HG02623 (cell line): ENCODE results near the gene VSTM5.

Experiments
- ATAC-seq: cut with Tn5 transposase; IDR thresholded peaks from one replicate; pipeline ENCODE4 v1.9.1; 2021; ENCODE audit warnings: moderate library complexity; ENCODE audit not compliant: unreplicated experiment

The VSTM5 gene

DNA sequence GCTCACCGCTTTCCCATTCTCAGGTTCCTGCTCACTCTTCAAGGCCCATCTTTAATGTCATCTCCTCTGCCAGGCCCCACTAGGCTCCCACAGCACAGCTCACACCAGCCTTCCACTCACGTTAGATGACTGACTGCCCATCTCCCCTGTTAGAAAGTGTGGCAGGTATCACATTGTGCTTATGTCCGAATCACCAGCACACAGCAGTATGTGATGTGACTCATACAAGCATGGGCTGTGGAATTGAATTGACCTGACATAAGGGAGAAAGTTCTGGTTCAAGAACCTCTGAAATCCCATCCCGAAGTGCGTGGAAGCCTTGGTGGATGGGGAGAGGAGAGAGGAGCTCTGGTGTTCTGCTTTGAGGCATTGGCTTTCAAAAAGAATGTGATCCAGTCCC lies 6.5 kb downstream of the VSTM5 start:
- ATAC-seq = no peak

DNA sequence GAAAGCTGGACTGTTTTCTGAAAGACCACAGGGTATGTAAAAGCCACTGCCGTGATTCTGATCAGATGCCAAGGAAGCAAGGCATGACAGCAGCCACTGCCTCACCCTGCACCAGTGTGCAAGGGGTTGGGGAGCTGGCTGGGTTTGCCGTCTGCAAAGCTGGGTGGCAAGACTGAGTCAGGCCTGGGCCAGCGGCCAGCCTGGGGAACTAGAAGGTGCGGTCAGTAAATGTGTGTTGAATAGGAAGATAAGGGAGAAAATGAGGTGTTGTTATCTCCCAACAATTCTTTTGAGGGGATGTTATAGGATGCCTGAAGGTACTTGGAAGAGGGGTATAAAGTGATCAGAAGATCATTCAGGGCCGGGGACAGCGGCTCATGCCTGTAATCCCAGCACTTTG lies 8.0 kb downstream of the VSTM5 start:
- no peak for ATAC-seq

- ATAC-seq = no peak
Observed at GRCh38 chr11:93842034-93842433, 8.4 kb downstream of the VSTM5 start.

DNA sequence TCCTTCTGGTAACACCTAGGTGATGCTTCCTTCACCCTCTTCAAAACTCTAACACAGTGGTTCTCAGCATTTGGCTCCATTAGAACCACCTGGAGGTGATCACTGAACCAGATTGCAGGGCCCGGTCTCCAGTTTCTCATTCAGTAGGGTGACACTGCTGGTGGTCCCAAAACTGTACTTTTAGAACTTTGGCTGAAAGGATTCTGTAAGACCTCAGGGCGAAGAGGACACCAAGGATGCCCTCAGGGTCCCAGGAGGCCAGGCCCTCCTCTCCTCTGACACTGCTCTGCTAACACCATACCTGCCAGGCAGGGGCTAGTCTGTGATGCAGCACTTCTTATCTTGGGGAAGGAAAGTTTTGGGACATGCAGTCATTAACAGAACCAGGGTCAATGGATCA lies 9.0 kb downstream of the VSTM5 start:
- no peak for ATAC-seq

GRCh38 chr11:93840981-93841380 lies 9.4 kb downstream of the VSTM5 start:
- no peak for ATAC-seq

DNA sequence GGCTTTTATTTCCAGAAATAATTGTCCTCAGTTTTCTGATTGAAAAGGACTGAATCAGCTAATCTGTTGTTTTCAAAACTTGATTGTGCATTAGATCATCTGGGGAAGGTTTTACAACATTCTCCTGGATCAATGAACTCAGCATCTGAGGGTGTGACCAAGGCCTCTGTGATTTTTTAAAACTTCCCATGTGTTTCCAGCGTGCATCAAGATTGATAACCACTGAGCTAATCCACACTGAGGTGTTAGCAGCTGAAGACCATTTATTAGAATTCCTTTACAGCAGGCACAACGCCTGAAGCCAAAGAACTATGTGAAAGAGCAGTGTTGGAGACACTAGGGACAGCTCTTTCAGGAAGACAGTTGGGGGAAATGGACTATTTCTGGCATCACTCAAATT lies 10.2 kb downstream of the VSTM5 start:
- ATAC-seq = no peak

DNA sequence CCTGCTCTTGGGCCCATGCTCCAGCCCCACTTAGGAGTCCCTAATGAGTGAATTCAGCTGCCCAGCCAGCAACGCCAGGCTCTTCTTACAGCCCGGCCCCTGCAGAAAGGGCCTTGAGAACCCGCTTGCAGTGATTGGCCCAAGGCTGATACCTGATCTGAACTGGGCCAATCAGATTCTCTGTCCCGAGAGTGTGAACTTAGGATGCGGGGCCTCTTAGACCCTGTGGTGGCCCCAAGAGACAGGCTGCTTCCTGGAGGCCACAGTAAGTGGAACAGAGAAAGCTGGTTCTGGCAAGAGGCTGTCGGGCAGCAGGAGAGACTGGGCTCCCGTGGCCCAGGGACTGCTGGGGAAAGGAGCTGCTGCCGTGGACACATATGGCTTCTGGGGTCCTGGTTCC lies 11.5 kb downstream of the VSTM5 start:
- no peak for ATAC-seq

DNA sequence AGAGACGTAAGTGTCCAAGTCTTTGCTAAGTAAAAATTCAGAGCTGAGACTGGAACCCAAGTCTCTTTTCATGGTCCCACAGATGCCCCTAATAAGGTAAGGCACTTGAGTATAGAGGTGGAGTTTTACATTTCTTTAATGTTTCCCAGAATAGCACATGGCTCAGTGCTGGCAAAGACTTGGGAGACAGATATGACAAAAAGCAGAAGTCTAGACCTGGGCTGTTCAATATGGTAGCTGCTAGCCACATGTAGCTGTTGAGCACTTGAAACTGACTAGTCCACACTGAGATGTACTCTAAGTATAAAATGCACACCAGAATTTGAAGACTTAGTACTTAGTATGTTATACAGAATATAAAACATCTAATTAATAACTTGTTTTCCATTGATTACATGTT lies 17.6 kb downstream of the VSTM5 start:
- no peak for ATAC-seq

DNA sequence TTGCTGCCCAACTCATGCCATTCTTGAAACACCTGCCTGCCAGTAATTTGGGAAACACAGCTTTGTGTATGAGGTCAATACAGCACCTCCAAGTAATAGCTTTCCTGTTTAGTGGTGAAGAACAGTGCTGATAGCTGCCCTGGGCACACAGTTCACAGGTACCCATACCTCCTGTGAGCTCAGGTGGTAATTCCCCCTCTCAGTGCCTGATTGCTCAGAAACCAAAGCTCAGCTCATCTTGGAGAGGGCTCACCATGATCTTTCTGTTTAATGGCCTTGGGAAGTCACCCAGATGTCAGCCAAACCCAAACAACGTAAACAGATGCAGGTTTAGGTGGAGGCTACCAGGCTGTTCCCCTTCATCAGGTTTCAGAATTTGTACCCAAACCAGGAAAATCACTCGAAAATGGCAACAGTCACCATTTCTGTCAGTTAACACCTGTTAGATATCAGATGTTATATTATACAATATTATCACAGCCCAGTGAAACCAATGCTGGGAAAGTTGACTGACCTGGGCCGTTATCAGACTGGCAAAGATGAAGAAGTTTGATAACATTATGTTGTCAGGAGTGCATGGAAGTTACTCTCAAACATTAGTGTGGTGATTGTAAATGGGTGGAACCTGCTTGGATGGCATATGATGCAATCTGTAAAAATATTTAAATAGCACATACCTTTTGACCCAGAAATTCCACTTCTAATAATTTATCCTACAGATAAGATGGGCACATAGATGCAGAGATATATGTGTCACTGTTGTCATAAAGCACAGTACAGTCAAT lies 18.9 kb downstream of the VSTM5 start:
- ATAC-seq = no peak

GRCh38 chr11:93829598-93829997 lies 20.8 kb downstream of the VSTM5 start:
- no peak for ATAC-seq

GRCh38 chr11:93827363-93827762 lies 23.1 kb downstream of the VSTM5 start:
- ATAC-seq = no peak

GRCh38 chr11:93823210-93823609 lies 27.2 kb downstream of the VSTM5 start:
- no peak for ATAC-seq

GRCh38 chr11:93822359-93822758 lies 28.1 kb downstream of the VSTM5 start:
- no peak for ATAC-seq

- no peak for ATAC-seq
Observed at GRCh38 chr11:93821617-93822016, 28.8 kb downstream of the VSTM5 start.

GRCh38 chr11:93820847-93821246 lies 29.6 kb downstream of the VSTM5 start:
- no peak for ATAC-seq

DNA sequence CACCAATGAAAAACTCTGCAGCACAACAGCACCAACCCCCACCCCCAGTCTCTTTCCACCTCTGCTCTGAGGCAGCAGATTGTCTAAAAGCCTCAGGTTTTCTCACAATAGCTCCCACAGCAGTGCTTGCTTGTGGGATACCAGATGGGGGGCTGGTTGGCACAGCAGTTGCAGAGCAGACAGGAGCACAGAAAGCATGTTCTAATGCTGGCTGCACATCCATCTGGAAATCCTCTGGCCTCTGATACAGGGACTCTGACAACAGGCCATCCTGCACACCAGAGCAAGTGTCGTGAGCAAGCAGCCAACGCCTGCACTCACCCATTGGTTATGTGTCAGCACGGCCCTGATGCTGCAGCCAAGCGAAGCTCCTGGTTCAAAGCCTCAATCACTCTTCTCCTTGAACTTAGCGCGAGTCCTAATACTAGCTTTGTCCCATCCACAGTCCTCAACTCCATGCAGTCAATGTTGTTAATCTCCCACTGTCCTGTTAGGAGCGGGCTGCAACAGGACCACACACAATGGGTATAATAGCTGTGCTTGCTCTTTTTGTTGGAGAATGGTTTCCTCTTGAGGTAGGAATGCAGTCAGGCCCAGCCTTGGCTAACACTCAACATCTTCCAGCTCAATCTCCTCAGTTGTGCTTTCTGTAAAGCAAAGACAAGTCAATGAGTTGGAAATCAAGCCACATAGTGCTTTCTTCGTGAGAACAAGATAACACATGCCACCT lies 30.3 kb downstream of the VSTM5 start:
- no peak for ATAC-seq

- no peak for ATAC-seq
Observed at GRCh38 chr11:93817426-93818348, 32.7 kb downstream of the VSTM5 start.

- no peak for ATAC-seq
Observed at GRCh38 chr11:93814966-93815633, 35.3 kb downstream of the VSTM5 start.

DNA sequence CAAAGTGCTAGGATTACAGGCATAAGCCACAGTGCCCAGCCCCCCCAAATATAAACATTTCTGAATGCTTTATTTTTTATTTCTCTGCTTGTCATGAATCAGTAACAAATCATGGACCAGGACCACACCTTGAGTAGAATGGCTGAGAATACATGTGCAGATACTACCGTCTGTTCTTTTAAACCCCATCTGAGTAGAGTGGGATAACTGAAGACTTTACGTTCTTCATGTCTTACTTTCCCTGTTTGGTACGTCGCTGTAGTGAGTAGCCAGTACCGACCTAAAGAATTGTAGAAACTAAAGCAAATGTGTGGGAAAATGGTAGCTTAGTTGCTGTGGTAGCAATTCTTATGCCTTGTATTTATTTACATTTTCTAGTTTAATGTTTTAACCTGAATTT lies 36.4 kb downstream of the VSTM5 start:
- no peak for ATAC-seq

DNA sequence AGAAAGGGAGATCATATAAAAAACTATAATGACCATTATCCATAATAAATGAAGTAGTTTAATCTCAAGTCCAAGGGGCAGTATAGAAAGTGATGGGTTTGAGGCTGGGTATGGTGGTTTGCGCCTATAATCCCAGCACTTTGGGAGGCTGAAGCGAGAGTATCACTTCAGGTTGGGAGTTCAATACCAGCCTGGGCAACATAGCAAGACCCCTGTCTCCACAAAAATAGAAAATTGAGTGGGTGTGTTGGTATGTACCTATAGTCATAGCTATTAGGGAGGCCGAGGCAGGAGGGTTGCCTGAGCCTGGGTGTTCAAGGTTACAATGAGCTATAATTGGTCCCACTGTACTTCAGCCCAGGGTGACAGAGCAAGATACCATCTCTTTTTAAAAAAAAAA lies 42.4 kb downstream of the VSTM5 start:
- no peak for ATAC-seq

DNA sequence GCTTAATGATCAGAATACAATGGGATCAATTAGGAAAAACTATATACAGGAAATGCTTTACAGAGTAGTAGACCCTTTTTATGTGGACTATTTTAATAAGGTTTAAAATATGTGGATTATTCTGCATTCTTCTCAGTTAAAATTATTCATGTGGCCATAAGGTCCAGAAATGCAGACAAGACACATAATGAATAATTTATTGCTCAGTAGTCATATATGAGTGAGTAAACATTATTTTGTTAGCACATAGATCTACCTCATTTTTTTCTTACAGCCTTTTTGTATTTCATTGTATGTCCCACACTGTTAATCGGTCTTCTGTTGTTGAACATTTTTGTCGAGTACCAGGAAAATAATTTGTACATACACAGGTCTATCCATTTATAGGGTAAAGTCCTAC lies 45.5 kb downstream of the VSTM5 start:
- no peak for ATAC-seq
